GM19099 (cell line): ENCODE data around the gene IPPK.

Experiments
- POLR2A ChIP-seq: IDR thresholded peaks from 3 replicates; pipeline ENCODE4 v1.6.1; 2011; ENCODE audit warnings: low read depth; ENCODE audit not compliant: insufficient read length; ENCODE audit errors: extremely low read depth

Gene IPPK

DNA sequence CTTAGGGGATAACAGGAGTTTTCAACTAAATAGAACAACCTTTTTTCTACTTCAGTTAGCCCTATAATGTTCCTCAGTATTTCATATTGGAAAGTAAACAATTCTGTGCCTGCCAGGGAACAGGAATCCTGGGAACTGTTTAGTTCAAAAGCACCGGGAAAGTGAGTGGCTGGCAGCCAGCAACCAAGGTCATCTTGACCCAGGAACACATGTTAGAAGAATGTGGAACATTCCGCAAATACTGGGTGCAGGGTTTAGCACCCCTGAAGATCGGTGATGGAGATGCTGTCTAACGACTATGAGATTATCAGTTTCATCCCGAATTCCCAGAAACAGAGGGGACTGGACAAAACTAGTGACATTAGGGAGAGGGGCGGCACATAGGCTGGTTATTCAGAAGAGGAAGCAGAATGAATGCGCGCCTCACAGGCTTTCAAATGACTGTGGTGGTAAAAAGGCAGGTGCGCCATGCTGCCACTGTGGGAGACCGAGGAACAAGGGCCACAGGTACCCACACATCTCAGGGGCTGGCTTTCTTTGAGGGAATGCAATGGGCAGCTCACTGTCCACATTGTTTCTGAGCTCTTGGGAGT lies 51.2 kb downstream of the IPPK start:
- TF ChIP-seq POLR2A: no peak

- TF ChIP-seq POLR2A: no peak
Measured at GRCh38 chr9:92617951-92618510, 51.9 kb downstream of the IPPK start.

- no peak for TF ChIP-seq POLR2A
Measured at GRCh38 chr9:92617195-92617813, 52.6 kb downstream of the IPPK start.

GRCh38 chr9:92616655-92617111 lies 53.2 kb downstream of the IPPK start:
- no peak for TF ChIP-seq POLR2A

GRCh38 chr9:92616199-92616641 lies 53.7 kb downstream of the IPPK start:
- no peak for TF ChIP-seq POLR2A

DNA sequence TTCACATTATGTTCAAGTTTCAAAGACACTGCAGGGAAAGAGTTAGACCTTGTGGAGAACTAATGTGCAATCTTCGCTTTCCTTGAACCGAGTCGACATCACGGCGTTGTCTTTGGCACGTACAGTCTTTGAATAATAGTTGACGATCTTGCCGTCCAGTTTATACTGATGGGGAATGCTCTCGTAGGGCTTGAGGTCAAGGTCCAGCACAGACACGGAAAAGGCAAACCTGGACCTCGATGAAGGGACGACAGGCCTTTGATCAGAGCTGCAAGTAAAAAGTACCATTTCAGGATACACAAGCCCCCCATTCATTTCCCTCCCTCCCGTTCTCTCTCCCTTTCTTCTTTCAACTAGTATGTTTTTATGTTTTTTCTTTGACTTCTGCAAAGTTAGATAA lies 54.1 kb downstream of the IPPK start:
- no peak for TF ChIP-seq POLR2A

- no peak for TF ChIP-seq POLR2A
Measured at GRCh38 chr9:92614763-92615461, 55.0 kb downstream of the IPPK start.

- TF ChIP-seq POLR2A: no peak
Measured at GRCh38 chr9:92614123-92614510, 55.8 kb downstream of the IPPK start.

- TF ChIP-seq POLR2A: no peak
Measured at GRCh38 chr9:92613268-92614122, 56.4 kb downstream of the IPPK start.

DNA sequence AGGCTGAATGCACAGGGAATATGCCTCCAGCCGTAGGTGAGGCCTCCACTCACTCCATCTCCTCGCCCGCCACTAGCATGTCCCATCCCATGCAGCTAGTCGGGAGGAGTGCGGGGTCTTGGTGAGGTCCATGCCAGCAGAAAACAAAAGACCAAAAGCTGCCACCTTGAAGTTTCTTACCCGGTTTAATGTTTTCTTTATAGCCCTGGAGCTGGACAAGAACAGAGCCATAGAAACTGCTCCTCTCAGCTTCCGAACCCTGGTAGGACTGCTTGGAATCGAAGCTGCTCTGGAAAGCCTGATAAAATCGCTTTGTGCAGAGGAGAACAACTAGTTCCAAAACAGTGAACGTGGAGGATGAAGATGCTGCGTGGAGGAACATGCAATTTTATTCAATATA lies 57.1 kb downstream of the IPPK start:
- no peak for TF ChIP-seq POLR2A

GRCh38 chr9:92612292-92612691 lies 57.6 kb downstream of the IPPK start:
- TF ChIP-seq POLR2A: no peak

DNA sequence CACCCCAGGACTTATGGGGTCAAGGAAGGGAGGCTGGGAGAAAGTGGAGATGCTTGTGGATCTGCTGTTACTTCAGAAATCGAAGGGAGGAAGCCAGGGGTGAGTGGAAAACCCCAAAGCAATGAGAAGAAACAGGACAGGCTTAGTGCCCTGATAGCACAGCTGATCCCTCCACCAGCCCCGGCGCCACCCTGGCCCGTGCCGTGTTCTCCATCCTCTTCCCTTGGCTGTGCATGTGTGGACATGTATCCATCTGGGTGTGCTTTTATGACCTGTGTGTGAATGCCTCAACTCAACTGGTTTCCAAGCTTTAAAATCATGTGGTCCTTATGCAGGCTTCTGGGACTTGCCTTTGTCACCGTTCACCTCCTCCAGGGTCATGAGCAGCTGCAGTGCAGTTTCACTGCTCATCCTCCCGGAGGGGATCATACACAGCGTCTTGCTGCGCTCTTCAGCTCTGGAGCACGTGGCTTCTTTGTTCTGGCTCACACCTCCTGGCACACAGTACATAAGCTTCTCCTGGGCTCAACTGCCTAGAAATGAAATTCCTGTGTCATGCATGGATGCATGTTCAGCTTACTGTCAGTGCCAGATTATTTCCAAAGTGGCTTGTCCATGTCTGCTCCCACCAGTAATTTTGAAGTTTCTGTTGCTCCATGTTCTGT lies 58.2 kb downstream of the IPPK start:
- TF ChIP-seq POLR2A: no peak

GRCh38 chr9:92610470-92611420 lies 59.2 kb downstream of the IPPK start:
- no peak for TF ChIP-seq POLR2A
